Gastrocnemius medialis (tissue), 4 donors: Measurements from ENCODE around the gene GABRB3.

ENCODE experiments used
- POLR2A ChIP-seq, 2 donors: fragments of 450-650 bp; IDR thresholded peaks; one replicate each; pipeline ENCODE4 v1.6.1; 2017; ENCODE audit warnings: antibody characterized with exemption in 2 of 2, mild to moderate bottlenecking in 2 of 2, moderate library complexity in 2 of 2
- TF ChIP-seq, protein P1 (sequence below), 5 experiments: fragments of 450-650 bp in 3 of 5; fragments of 200-600 bp in 2 of 5; sonication (generic) in 2 of 5; IDR thresholded peaks in 4 of 5; conservative IDR thresholded peaks in 1 of 5; 1 replicate in 4 of 5; 2 replicates in 1 of 5; pipeline ENCODE4 v1.5.1; 2016 to 2019; ENCODE audit warnings: antibody characterized with exemption in 5 of 5, mild to moderate bottlenecking in 3 of 5, moderate library complexity in 3 of 5

DNA sequence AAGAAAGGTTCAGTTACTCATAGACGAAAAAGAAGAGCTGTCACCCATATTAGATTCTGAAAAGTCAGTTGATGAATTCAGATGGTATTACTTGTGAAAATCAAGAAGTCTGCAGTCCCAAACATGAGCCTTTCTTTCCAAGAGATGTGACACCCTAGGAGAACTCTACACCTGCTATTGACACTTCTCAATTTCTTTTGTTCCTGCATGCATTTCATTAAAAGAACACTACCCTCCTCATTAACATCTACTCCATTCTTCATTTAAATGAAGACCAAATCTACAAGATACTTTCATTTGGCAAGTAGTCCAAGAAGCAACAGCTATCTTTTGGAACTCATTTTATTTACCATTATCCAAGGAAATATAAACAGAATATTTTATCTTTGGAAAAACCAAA lies 6.6 kb downstream of the GABRB3 start:
- no peak for TF ChIP-seq POLR2A (IDR thresholded peaks at IDR 0.05)
- TF ChIP-seq, protein P1, sequence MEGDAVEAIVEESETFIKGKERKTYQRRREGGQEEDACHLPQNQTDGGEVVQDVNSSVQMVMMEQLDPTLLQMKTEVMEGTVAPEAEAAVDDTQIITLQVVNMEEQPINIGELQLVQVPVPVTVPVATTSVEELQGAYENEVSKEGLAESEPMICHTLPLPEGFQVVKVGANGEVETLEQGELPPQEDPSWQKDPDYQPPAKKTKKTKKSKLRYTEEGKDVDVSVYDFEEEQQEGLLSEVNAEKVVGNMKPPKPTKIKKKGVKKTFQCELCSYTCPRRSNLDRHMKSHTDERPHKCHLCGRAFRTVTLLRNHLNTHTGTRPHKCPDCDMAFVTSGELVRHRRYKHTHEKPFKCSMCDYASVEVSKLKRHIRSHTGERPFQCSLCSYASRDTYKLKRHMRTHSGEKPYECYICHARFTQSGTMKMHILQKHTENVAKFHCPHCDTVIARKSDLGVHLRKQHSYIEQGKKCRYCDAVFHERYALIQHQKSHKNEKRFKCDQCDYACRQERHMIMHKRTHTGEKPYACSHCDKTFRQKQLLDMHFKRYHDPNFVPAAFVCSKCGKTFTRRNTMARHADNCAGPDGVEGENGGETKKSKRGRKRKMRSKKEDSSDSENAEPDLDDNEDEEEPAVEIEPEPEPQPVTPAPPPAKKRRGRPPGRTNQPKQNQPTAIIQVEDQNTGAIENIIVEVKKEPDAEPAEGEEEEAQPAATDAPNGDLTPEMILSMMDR (IDR thresholded peaks at IDR 0.05 in 4 of 5, conservative IDR thresholded peaks at IDR 0.05 in 1 of 5) = no peak
